SK-N-MC (cell line): ENCODE data around the gene TVP23A.

Source experiments
- EZH2 ChIP-seq: fragments of 200-600 bp; sonication (generic); IDR thresholded peaks from one replicate; pipeline ENCODE4 v1.6.1; 2017; ENCODE audit warnings: antibody characterized with exemption
- POLR2AphosphoS5 ChIP-seq: IDR thresholded peaks from 2 replicates; pipeline ENCODE4 v1.6.1; 2012; ENCODE audit warnings: mild to moderate bottlenecking, low read depth, low read length, borderline replicate concordance

DNA sequence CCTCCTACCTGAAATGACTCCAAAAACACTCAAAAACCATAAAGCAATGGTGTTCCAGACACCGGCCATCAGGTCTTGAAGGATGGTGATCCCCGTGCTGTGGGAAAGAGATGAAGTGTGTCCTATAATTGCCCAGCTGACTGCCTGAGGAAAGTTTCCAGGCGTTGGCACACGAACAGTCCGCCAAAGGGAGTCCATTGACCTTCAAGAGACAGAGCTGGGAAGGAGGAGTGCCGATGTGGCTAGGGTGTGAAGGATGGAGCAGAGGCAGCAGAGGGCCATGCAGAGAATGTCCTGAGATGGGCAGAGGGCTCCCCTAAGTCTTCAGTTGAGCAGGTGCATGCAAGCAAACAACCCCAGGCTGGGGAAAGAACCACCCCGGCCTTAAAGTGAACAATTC is 86.8 kb downstream of the TVP23A start:
- TF ChIP-seq POLR2AphosphoS5 = no peak
- TF ChIP-seq EZH2 = no peak
